Measurements from ENCODE around the gene BLOC1S1. TPM values are rescaled to one million over a fixed set of nuclear protein-coding genes. Genes with fewer than 3 reads are reported as not detected.

BLOC1S1 gene
- total RNA-seq, 1 experiment from 2014 or later, result 83.4 TPM

GRCh38 chr12:55724226-55724939 lies 8.5 kb downstream of the BLOC1S1 start:
- Histone ChIP-seq H2AFZ (ENCODE audit: low read length) (no peak overlapping the region), H3K9me3 (ENCODE audit: low read length) (no peaks in the 10 kb centered on the region), H3K4me3 (ENCODE audit: low read length) (no peak overlapping the region), H3K4me1 (ENCODE audit: low read length) (peaks cover 27% of the 10 kb centered on the region), H3K36me3 (ENCODE audit: insufficient read depth, low read length) (no peaks in the 10 kb centered on the region), H4K20me1 (ENCODE audit: insufficient read depth, low read depth, low read length) (no peaks in the 10 kb centered on the region), H3K27me3 (ENCODE audit: low read length) (no peaks in the 10 kb centered on the region), H3K9me2 (replicated peaks; ENCODE audit: insufficient read depth, low read length) (no peaks in the 10 kb centered on the region), H3K4me2 (ENCODE audit: low read depth, low read length, poor library complexity, severe bottlenecking) (no peak overlapping the region), H3K79me2 (ENCODE audit: low read length) (peaks cover 14% of the 10 kb centered on the region), H3K27ac (ENCODE audit: low read length) (0 out of 2 replicates have a peak overlapping the region, but pooled peaks have one; percentile 10), H3K9ac (ENCODE audit: low read length) (no peak overlapping the region)
- peak; percentile 91 for DNase-seq

DNA sequence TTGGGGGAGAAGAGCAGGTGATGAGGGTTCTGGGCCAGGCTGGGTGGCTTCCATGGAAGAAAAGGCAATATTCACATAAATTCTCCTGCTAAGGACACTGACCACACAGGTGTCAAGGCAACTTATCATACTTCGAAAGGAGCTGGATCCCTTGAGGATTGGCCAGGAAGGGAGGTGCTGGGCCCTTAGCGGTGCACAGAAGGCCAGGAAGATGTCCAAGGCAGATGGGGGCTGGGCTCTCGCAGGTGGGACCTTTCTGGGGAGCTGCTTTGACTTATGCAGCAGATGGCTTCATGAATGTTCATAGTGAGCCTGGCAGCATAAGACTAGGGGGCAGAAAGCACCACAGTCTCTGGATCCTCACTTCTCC lies 9.1 kb downstream of the BLOC1S1 start:
- Histone ChIP-seq H3K27me3 (ENCODE audit: low read length) (no peaks in the 10 kb centered on the region), H3K4me2 (ENCODE audit: low read depth, low read length, poor library complexity, severe bottlenecking) (no peak overlapping the region), H3K9me2 (replicated peaks; ENCODE audit: insufficient read depth, low read length) (no peaks in the 10 kb centered on the region), H2AFZ (ENCODE audit: low read length) (no peak overlapping the region), H3K4me3 (ENCODE audit: low read length) (no peak overlapping the region), H3K27ac (ENCODE audit: low read length) (0 out of 2 replicates have a peak overlapping the region, but pooled peaks have one; percentile 10), H3K36me3 (ENCODE audit: insufficient read depth, low read length) (no peaks in the 10 kb centered on the region), H3K9me3 (ENCODE audit: low read length) (no peaks in the 10 kb centered on the region), H3K4me1 (ENCODE audit: low read length) (peaks cover 32% of the 10 kb centered on the region), H3K9ac (ENCODE audit: low read length) (peak overlapping the region; percentile 17; the same call in 1 of the 2 replicates), H3K79me2 (ENCODE audit: low read length) (peaks cover 14% of the 10 kb centered on the region), H4K20me1 (ENCODE audit: insufficient read depth, low read depth, low read length) (no peaks in the 10 kb centered on the region)
- DNase-seq, result no peak

DNA sequence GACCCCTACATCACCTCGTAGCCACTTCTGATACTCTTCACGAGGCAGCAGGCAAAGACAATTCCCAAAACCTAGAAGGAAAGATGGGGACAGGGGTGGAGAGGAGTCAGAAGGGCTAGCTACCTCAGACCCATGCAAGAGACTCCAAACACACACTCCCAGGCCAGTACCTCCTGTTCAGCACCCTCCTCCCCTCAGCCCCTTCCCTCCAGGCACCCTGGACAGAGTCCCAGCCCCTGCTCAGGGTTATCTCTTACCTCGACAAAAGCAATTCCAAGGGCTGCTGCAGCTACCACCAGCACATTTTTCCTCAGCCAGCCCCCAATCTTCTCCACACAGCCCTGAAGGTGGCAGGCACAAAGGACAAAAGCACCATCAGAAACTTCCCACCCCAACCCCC lies 9.7 kb downstream of the BLOC1S1 start:
- no peaks in the 10 kb centered on the region for H3K27me3 ChIP-seq (ENCODE audit: low read length)
- no peak for DNase-seq
- no peak overlapping the region for H2AFZ ChIP-seq (ENCODE audit: low read length)
- H3K4me3 ChIP-seq (ENCODE audit: low read length), result no peak overlapping the region
- no peak overlapping the region for H3K27ac ChIP-seq (ENCODE audit: low read length)
- no peaks in the 10 kb centered on the region for H3K36me3 ChIP-seq (ENCODE audit: insufficient read depth, low read length)
- no peak overlapping the region for H3K9ac ChIP-seq (ENCODE audit: low read length)
- no peaks in the 10 kb centered on the region for H3K9me2 ChIP-seq (replicated peaks; ENCODE audit: insufficient read depth, low read length)
- no peak overlapping the region for H3K4me2 ChIP-seq (ENCODE audit: low read depth, low read length, poor library complexity, severe bottlenecking)
- H3K9me3 ChIP-seq (ENCODE audit: low read length), result no peaks in the 10 kb centered on the region
- H3K79me2 ChIP-seq (ENCODE audit: low read length), result peaks cover 14% of the 10 kb centered on the region
- no peaks in the 10 kb centered on the region for H4K20me1 ChIP-seq (ENCODE audit: insufficient read depth, low read depth, low read length)
- peaks cover 38% of the 10 kb centered on the region for H3K4me1 ChIP-seq (ENCODE audit: low read length)

GRCh38 chr12:55726971-55727370 lies 11.1 kb downstream of the BLOC1S1 start:
- Histone ChIP-seq H3K36me3 (ENCODE audit: insufficient read depth, low read length) (no peaks in the 10 kb centered on the region), H3K4me3 (ENCODE audit: low read length) (peak overlapping the region; percentile 95; the same call in 1 of the 2 replicates), H3K27me3 (ENCODE audit: low read length) (no peaks in the 10 kb centered on the region), H3K9me3 (ENCODE audit: low read length) (no peaks in the 10 kb centered on the region), H3K27ac (ENCODE audit: low read length) (peak overlapping the region; percentile 44; the same call in 1 of the 2 replicates), H4K20me1 (ENCODE audit: insufficient read depth, low read depth, low read length) (no peaks in the 10 kb centered on the region), H3K4me1 (ENCODE audit: low read length) (peaks cover 39% of the 10 kb centered on the region), H3K9me2 (replicated peaks; ENCODE audit: insufficient read depth, low read length) (no peaks in the 10 kb centered on the region), H3K79me2 (ENCODE audit: low read length) (peaks cover 14% of the 10 kb centered on the region), H3K9ac (ENCODE audit: low read length) (peak overlapping the region; percentile 96), H2AFZ (ENCODE audit: low read length) (no peak overlapping the region), H3K4me2 (ENCODE audit: low read depth, low read length, poor library complexity, severe bottlenecking) (peak overlapping the region; percentile 99)
- no peak for DNase-seq

DNA sequence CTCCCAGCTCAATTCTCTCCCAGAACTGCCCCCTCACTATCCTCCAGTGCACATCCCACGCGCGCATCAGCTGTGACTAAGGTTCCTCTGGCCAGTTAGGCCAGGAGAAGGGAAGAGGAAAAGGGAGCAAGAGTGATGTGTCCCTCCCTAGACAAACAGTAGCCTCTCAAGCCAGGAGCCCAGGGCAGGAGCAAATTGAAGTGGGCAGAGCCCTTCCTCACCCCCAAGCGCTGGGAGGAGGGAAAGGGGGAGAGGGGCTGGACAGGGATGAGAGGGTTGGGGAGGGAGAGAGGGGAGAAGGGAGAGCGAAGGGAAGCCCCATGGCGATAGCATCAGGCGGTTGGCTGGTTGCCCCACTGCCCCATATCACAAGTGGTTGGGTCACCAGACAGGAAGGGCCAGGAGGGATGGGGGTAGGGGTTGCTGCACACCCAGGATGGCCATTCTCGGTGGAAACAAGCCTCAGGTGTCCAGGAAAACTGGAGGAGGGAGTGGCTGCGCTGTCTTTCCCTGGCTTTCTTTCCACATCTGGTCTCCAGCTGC lies 11.9 kb downstream of the BLOC1S1 start:
- Histone ChIP-seq H3K4me1 (ENCODE audit: low read length) (peaks cover 47% of the 10 kb centered on the region), H3K4me2 (ENCODE audit: low read depth, low read length, poor library complexity, severe bottlenecking) (peak overlapping the region; percentile 99), H3K36me3 (ENCODE audit: insufficient read depth, low read length) (no peaks in the 10 kb centered on the region), H3K79me2 (ENCODE audit: low read length) (peaks cover 14% of the 10 kb centered on the region), H3K9ac (ENCODE audit: low read length) (peak overlapping the region; percentile 96), H3K9me3 (ENCODE audit: low read length) (no peaks in the 10 kb centered on the region), H4K20me1 (ENCODE audit: insufficient read depth, low read depth, low read length) (no peaks in the 10 kb centered on the region), H3K9me2 (replicated peaks; ENCODE audit: insufficient read depth, low read length) (no peaks in the 10 kb centered on the region), H2AFZ (ENCODE audit: low read length) (peak overlapping the region; percentile 95; the same call in 1 of the 2 replicates), H3K4me3 (ENCODE audit: low read length) (peak overlapping the region; percentile 95), H3K27me3 (ENCODE audit: low read length) (no peaks in the 10 kb centered on the region), H3K27ac (ENCODE audit: low read length) (peak overlapping the region; percentile 44)
- no peak for DNase-seq

DNA sequence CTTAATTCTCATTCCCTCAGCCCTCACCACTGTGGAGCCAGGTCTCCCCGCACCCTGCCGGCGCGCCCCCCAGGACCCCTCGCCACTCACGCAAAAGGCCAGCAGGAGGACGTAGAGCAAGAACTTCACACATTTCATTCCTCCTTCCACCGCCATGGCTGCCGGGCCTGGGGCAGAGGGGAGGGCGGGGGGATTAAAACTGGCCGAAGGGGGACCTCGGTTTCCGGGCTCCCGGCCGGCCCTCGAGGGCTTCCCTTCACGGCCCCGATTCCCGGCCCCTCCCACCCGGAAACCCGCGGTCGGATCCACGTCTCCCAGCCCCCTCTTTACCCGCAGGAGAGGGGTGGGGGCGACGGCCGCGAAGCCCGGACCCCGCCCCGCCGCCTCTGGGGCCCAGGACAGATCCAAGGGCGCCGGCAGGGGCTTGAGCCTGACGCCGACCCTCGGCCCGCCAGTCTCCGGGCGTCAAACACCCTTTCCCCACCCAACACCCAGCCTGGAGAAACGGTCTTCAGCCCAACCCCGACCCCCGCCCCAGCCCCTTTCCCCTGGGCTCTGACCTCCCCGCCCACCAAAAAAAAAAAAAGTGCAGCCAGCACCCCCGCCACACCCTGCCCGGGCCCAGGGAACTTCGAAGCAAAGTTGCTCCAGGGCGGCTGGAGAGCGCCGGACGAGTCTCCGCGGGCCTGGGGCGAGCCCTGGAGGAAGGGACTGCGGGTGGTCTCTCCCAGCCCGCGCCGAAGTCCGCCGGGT lies 12.5 kb downstream of the BLOC1S1 start:
- Histone ChIP-seq H3K36me3 (ENCODE audit: insufficient read depth, low read length) (no peaks in the 10 kb centered on the region), H2AFZ (ENCODE audit: low read length) (peak overlapping the region; percentile 95), H3K9me2 (replicated peaks; ENCODE audit: insufficient read depth, low read length) (no peaks in the 10 kb centered on the region), H4K20me1 (ENCODE audit: insufficient read depth, low read depth, low read length) (no peaks in the 10 kb centered on the region), H3K4me2 (ENCODE audit: low read depth, low read length, poor library complexity, severe bottlenecking) (peak overlapping the region; percentile 99), H3K9ac (ENCODE audit: low read length) (peak overlapping the region; percentile 96), H3K9me3 (ENCODE audit: low read length) (no peaks in the 10 kb centered on the region), H3K27ac (ENCODE audit: low read length) (peak overlapping the region; percentile 44), H3K79me2 (ENCODE audit: low read length) (peaks cover 14% of the 10 kb centered on the region), H3K27me3 (ENCODE audit: low read length) (no peaks in the 10 kb centered on the region), H3K4me3 (ENCODE audit: low read length) (peak overlapping the region; percentile 95), H3K4me1 (ENCODE audit: low read length) (peaks cover 51% of the 10 kb centered on the region)
- DNase-seq, result peak; percentile 62

- Histone ChIP-seq H3K36me3 (ENCODE audit: insufficient read depth, low read length) (no peaks in the 10 kb centered on the region), H3K4me1 (ENCODE audit: low read length) (peaks cover 51% of the 10 kb centered on the region), H4K20me1 (ENCODE audit: insufficient read depth, low read depth, low read length) (no peaks in the 10 kb centered on the region), H3K79me2 (ENCODE audit: low read length) (peaks cover 14% of the 10 kb centered on the region), H3K9me2 (replicated peaks; ENCODE audit: insufficient read depth, low read length) (no peaks in the 10 kb centered on the region), H3K4me2 (ENCODE audit: low read depth, low read length, poor library complexity, severe bottlenecking) (peak within 1 kb of the TSS; percentile 99), H3K9me3 (ENCODE audit: low read length) (no peaks in the 10 kb centered on the region), H3K4me3 (ENCODE audit: low read length) (peak within 1 kb of the TSS; percentile 95), H3K27me3 (ENCODE audit: low read length) (no peaks in the 10 kb centered on the region), H3K9ac (ENCODE audit: low read length) (peak within 1 kb of the TSS; percentile 96), H2AFZ (ENCODE audit: low read length) (peak within 1 kb of the TSS; percentile 95), H3K27ac (ENCODE audit: low read length) (peak within 1 kb of the TSS; percentile 60)
- peak; percentile 87 for DNase-seq
Measured at GRCh38 chr12:55728939-55729818, 13.3 kb downstream of the BLOC1S1 start, which contains the start of gene CD63. CD63 (minus strand) TSS chr12:55729009; CDS start chr12:55728341, 668 bp downstream.
